ENCODE data around the gene CDH5.

CDH5 gene

DNA sequence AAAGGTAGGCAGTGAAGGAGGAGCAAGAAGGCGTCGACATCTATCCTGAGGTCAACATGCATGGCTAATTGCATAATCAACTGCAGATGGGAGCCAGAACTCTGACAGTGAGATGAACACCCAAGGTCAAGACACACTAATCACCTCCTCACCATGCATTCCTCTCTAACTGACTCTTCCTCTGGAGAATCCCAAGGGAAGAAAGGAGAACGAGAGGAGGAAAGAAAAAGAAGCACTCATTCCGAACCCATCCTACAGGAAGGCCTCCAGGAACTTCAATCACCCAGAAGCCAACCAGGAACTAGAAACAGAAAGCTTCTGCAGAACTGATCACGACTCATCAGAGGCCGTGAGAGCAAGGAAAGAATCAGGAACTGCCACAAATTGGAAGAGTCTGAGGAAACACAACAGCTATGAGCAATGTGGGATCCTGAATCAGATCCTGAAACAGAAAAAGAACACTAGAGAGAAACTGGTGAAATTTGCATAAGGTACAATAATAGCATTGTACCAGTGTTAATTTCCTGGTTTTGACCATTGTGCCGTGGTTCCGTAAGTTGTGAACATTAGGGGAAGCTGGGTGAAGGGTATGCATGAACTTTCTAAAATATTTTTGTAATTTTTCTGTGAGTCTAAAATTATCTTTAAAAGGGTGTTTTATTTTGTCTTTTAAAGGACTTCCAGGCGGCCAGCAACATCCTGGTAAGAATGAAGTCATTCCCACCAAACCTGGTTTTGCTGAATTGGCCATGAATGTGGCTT is 50.6 kb downstream of the CDH5 start:
- no peak for DNase-seq

DNA sequence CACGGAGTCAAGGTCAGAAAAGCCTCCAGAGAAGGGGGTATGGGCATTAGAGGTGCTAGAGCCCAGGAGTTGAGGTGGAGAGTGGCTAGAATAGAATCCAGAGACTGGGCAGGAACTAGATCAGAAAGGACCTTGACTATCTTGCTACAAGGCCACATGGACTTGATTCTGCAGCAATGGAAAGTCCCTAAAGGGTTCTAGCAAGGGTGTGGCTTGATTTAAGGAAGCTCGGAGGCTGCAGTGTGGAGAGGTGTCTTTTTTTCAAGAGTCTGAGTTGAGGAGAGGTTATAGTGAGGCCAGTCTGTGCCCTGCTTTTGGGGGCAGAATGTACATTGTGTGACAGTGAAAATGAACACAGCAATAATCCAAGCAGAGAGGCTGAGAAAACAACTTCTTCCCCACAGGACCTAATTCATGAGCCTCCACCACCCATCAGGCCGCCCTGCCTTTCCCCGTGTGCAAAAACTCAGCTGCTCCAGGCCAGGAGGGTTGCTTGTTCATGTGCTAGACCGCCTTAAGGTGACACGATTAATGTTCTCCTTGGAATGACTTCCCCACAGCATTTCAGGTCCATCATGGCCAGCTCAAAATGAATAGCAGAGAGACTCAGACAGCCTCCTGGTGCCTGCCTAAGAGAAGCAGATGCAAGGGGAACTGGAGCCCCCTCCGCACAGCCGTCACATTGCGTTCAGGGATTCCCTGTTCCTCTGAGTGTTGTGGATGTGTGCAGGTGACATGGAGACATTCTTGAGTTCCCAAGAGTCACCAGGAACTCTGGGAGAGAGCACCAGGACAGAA is 51.9 kb downstream of the CDH5 start:
- no peak for DNase-seq

DNA sequence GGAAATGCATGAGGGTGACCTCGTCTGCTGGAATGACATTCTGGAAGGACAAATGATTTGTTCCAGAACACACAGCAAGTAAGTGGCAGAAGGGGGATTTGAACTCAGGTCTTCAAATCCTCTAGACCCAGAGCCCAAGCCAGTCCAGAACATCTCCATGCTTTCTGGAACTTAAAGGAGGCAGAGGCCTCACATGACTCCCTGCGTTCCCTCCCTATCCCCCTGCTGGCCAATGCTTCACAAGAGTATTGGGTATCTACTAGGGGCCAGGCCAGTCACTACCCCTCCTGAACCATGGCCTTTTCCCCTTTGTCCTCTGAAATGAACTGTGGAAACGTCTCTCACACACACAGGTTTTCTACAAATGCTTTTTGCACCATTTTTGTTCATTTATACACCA is 53.0 kb downstream of the CDH5 start:
- no peak for DNase-seq

DNA sequence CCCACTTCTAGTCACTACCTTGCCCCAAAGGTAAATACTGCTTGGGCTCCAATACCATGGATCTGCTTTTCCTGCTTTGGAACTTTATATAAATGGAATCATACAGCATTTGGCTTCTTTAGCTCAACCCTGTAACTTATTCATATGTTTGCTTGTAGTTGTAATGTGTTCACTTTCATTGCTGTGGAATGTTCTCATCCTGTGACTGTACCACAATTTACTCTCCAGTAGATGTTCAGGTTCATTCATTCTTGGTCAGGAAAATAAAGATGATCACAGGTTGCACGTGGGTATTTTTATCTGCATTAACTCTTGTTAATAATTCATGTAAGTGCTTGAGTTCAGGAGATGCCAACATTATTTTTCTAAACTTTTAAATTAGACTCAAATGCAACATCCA is 53.9 kb downstream of the CDH5 start:
- no peak for DNase-seq

DNA sequence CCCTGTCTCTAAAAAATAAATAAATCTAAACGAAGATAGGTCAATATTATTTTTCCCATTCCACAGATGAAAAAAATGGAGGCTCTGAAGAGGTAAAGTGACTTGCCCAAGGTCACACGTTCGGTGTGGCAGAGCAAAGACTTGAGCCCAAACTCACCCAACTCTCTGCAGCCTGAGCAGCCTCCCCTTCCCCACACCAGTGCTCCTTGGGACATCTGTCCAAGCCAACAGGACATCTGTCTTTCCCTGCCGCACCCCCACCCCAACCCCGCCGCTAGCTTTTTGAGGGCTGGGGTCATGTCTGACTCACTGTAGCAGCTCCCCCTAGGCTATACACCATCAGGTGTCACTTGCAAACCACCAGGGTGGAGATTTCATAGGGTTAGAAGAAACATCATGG is 55.4 kb downstream of the CDH5 start:
- no peak for DNase-seq

DNA sequence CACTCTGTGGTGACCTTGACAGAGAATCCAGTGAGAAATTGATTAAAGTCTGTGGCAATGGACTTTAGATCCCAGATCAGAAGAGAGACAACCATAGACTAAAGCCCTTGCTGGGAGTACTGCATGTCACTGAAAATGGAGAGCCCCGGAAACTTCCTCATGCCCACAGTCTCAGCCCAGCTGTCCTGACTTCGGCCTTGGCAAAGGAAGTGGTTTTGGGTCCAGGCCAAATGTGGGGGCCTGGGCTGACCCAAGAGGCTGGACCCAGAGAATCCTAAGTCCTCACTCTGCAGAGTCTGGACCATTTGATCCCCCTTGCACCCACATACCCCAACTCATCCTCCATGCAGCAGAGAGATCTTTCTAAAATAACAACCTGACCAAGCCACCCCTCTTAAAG is 55.9 kb downstream of the CDH5 start:
- DNase-seq: no peak

DNA sequence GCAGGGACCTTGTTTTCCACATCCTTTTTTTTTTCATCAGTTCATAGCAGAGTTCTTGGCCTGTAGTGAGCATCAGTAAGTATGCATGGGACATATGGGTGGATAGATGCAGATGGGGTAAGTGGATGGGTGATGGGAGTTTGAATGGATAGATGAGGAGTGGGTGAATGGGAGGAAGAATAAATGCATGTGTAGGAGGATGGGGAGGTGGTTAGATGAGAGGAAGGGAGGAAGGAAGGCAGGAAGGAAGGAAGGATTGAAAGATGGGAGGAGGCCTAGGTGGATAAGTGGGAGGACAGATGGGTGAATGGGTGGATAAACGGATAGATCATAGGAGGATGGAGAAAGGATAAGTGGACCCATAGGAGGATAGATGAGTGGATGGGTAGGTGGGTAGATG is 56.7 kb downstream of the CDH5 start:
- DNase-seq: no peak

DNA sequence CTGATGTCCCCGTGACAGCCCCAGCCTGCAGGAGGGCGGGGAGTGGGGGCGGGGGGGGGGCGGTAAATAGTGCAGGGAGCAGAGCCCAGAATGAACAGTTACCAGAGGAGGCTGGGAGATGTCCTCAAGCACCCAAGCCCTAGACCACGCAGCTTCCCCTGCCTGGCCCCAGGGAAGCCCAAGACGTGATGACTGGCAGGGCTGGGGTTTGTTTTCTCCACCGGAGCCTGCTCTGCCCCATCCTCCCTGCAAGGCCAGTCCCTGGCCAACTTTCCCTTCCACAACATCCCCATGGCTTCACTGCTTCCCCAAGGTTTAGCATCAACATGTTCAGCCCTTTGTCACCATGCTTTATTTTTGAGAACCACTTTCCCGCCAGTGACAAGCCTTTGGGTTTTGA is 59.2 kb downstream of the CDH5 start:
- DNase-seq: no peak

DNA sequence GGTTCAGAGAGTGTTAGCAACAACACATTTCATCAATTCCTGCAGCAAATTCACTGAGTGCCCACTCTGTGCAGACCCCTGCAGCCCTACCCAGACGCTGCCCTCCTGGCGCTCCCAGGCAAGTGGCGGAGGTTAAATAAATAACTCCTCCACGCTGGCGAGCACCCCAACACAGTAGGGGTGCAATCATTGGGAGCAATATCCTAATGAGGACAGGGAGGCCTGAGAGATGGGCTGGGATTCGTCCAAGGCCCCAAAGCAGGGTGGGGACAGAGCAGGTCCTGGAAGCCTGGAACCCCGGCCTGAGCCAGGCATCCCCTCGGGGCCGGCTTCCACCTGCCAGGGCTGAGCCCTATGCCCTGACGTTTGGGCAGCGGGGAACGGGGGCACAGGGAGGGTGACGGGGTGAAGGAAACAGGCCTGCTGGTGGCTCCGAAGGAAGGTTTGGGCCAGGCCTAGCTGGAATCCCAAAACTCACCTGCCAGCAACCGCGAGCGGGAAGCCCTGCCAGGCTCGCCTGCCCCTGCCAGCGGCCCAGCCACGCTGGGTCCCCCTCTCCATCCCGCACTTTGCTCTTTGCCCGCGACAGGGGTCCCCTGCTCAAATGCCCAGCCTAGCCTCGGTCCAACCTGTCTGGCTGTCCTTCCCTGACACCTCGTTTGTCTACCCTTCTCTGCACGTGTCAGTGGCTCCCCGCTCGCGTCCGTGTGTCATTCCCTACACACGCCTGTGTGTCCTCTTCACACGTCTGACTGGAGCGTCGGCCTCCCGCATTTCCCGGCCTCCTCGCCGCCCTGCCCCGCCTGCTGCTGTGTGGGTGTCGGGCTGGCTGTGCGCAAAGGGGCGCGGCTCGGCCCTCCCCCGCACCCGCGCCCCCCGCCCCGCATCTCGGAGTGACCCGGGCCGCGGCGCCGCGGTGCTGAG is 59.9 kb downstream of the CDH5 start:
- DNase-seq: peak; percentile 63

DNA sequence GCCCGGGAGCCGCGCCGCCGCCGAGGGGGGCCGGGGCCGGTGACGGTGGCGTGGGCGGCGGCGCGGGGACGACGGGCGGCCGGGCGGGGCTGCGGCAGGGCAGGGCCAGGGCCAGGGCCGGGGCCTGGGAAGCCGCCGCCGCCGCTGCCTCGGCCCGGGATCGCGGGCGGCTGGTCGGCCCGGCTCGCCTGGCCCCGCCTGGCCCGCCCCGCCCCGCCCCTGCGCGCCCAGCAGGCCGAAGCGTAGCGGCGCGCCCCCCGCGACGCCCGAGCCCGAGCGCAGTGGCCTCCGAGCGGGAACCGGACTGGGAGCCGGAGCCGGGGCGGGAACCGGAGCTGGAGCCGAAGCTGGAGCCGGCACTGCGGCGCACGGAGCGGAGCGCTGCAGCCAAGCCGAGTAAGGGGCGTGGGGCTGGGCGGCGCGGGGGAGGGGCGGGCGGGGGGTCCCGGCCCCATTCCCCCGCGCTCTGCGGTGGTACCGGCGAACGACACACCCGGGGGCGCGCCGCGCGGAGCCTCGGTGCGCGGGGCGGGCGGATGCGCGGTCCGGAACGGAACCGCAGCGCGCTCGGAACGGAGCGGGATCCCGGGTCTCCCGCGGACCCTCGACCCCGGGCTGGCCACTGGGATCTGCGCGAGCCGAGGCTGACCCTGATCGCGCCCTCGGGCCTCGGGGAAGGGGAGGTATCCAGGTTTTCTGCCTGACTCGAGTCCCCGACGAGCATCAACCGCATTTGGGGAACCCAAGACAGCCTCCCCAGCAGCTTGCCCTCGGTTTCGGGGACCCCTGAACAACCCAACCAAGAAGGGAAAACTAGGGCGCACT is 60.8 kb downstream of the CDH5 start, which contains the start of gene BEAN1:
BEAN1 (plus strand) TSS at position 260 of the 825 bp plus-strand sequence. CDS start 10,382 bp downstream, outside the sequence.
- DNase-seq: peak; percentile 64

DNA sequence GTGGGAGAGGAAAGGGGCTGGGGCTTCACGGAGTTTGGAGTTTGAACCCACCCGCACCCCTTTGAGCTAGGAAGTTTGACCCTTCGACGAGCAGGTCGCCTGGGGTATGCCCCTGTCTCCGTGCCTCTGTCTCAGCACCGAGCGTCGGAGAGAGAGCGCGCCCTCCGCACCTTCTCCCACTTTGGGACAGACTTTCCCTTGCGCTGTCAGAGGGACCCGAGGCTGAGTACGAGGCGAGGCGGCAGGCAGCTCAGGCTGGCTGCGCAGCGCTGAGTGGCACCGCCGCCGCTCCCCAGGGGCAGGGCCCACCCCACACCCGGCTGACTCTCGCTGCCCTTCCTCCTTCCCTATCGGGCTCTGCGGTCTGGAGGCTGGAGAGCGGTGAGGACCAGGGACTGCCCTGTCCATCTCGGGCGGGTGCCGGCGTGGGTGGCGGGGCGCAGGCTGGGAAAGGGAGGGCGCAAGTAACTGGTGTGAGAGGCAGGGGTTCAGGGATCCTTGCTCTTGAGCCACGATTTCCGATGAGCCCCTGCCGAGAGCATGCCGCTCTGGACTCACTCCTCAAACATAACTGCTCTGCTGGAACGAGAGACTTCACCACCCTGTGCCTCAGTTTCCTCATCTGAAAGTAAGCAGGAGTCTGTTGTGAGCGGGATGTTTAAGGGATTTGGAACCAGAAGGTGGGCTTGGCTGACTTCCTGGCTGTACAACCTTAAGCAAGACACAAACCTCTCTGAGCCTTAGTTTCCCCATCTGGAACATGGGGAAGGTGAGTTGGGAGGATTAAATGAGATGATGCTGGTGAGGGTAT is 61.6 kb downstream of the CDH5 start:
- peak; percentile 65 for DNase-seq

DNA sequence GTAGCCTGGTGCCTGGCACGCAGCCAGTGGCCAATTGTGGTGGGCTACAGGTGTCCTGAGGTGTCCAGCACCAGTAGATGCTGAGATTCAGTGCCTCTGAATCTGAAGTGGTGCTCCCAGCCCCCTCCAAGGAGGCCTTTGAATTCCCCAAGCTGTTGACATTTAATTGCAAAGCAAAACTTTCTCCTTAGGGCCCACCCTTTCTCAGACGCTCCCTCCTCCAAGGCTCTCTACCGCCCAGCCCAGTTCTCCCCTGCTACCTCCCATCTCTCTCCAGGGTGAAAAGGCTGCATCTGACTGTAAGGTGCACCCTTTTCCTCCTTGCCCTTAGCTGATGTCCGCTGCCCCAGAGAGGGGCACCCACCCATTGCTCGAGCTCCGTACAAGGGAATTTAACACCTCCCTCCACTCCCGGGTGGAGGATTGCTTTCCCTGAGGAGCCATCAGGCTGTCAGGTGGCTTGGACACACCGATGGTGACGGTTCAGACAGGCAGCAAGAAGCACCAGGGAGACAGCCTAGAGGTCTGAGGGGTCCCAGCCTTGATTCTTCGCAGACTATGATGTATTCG is 62.3 kb downstream of the CDH5 start:
- no peak for DNase-seq

DNA sequence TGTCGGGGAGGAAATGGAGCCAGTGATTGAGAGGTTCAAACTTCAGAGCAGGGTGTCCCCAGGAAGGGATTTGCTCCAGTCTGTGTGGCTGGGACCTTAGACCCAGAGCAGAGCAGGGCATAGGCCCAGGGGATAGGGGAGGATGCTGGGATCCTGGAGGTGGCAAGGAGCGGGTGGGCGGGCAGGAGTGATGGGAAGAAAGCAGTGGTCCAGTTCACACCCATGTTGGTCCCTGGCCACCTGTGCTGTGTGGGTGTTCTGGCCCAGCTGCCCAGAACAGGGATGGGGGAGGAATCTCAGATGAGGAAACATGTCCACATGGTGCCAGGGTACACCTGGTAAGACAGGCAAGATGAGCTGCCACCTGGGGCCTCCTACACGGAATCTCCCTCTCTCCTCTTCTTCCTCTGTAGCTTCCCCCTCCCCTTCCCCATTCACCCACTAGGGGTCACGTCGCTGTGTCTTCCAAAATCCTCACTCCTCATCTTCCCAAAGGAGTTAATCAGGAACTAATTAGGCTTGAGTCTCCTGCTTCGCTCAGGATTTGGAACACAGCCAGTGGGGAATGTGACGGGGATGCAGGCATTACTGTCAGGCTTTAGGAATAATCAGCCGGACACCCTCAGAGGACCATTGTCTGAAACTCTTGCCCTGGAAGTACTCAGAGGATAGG is 62.9 kb downstream of the CDH5 start:
- DNase-seq: no peak

DNA sequence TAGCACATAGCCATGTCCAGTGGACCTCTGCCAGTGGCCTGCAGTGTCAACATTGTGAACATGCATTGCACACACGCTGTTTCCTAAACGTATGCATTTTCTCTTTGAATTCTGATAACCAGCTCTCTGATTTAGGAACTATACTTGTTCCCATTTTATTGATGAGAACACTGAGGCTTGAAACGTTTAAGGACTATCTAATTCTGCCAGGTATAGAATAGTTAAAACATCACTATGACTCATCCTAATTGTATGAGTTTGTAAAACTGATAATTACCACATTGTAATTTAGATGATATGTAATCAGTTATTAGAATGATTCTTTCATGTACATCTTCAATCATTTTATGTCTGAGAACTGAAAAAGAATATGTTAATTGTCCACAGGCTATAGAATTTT is 63.7 kb downstream of the CDH5 start:
- no peak for DNase-seq

DNA sequence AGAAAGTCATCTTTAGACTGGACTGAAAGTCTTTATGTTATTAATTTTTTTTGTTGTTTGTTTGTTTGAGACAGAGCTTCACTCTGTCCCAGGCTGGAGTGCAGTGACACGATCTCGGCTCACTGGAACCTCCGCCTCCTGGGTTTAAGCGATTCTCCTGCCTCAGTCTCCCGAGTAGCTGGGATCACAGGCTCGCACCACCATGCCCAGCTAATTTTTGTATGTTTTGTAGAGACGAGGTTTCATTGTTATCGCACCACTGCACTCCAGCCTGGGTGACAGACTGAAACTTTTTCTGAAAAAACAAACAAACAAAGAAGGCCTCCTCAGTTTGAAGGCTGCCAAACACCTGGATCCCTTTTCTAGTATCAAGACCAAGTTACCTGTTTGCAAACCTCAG is 65.3 kb downstream of the CDH5 start:
- no peak for DNase-seq

DNA sequence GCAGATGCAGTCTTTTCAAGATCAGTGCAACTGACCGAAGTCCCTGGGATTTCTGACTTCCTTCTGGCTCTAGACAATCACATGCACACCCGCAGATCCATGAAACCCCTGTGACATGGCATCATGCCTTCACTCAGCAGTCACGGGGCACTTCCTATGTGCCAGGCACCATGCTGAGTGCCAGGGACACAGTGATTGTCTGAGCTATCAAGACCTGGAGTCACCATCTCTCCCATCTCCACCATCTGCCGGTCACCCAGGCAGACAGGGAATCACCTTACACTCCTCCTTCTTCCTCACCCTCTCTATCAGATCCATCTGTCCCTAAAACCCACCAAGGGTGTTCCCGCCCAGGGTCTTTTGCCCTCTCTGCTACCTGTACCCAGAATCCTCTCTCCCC is 65.9 kb downstream of the CDH5 start:
- DNase-seq: no peak

DNA sequence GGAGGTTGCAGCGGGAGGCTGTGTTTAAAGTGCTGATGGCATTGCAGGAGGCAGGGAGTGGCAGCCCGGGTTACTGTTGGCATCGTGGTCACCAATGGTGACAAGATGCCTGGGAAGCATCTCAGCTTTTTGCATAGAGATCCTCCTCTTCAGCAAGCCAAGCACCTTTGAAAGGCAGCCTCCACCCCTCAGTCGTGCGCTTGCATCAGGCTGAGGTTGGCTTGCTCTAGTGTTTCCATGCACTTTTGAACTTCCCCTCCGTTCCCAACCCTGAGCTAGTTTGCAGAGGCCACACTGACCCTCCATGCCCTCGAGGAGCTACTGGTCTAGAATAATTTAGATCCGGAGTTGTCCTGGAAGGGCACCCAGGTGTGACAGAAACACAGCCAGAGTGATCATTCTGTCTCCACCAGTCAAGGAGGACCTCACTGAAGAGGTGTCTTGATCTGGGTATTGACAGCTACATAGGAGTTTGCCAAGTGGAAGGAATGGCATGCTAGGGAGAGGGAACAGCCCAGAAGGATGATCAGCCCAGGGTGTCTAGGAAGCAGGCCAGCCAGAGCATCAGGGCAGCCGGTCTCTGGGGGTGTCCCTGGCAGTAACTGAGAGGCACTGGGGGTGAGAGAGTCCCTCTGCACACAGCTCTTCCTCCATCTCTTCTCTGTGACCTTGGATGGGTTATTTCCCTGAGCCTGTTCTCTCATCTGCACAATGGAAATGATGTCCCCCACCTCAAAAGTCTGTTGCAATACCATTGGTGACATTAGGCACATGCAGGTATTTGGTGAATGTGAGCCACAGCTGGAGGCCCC is 68.3 kb downstream of the CDH5 start:
- no peak for DNase-seq

DNA sequence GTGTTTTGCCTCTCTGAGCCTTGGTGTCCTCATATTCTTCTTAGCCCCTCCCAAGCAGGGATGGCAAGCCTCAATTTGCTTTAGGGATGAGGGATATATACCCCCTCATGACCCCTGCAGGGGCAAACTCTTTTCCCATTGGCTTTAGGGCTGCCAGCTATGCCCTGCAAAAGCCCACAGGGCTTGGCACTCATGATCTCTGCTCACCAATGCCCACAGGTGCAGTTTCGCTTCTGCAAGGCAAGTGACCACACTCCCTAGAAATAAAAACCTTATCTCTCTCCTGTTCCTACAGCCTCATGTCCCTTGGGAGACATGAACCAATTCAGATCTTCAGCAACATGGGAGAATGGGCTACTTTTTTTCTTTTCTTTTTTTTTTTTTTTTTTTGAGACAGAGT is 69.4 kb downstream of the CDH5 start:
- DNase-seq: no peak

DNA sequence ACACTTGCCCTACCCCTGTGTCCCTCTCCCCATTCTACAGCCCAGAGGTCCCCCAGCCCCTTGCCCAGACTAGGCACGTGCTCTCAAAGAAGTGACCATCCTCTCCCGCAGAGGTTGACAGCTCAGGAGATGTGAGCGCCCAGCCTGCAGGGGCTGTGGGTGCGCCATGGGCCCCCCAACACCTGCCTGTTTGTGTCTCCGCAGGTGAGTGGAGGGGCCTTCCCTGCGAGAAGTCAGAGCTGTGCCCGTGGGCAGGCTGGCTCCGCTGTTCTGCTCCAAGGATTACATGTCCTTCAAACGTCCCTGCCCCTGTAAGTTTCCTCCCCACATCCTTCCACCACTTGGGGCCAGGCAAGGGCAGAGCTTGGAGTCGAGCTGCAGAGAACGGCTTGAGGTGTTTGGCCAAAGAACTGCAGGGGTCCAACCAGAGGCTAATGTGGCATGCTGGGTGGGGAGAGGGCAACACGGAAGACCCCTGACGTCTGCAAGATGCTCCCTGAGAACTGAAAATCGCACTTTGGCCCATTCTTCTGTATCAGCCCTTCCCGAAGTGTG is 71.0 kb downstream of the CDH5 start:
- no peak for DNase-seq

All from right kidney (tissue), 1 donor.